SK-N-SH treated with all-trans-retinoic acid at 6 μM for 48 hours (cell line): ENCODE measurements around the gene RNU2-1.

ENCODE experiments used
- ARNTL ChIP-seq: fragments of 450-650 bp; formaldehyde crosslinking; IDR thresholded peaks from 2 replicates; pipeline ENCODE4 v1.5.0; 2020; ENCODE audit warnings: low read depth, mild to moderate bottlenecking, moderate library complexity, borderline replicate concordance
- BACH2 ChIP-seq: fragments of 250-450 bp; sonication (Bioruptor Pico); IDR thresholded peaks from 2 replicates; pipeline ENCODE4 v1.9.0; 2021; ENCODE audit warnings: mild to moderate bottlenecking, borderline replicate concordance
- CREB5 ChIP-seq: fragments of 250-450 bp; sonication (Bioruptor Pico); IDR thresholded peaks from 2 replicates; pipeline ENCODE4 v1.5.1; 2020; ENCODE audit warnings: low read depth, mild to moderate bottlenecking, moderate library complexity
- RARB ChIP-seq: fragments of 250-450 bp; sonication (Bioruptor Pico); IDR thresholded peaks from 2 replicates; pipeline ENCODE4 v1.8.0; 2021; ENCODE audit warnings: mild to moderate bottlenecking, moderate library complexity
- SNAI2 ChIP-seq: fragments of 250-450 bp; sonication (Bioruptor Pico); IDR thresholded peaks from 2 replicates; pipeline ENCODE4 v1.5.0; 2020; ENCODE audit warnings: mild to moderate bottlenecking, moderate library complexity
- TSHZ2 ChIP-seq: fragments of 250-450 bp; sonication (Bioruptor Pico); IDR thresholded peaks from 2 replicates; pipeline ENCODE4 v1.5.0; 2020; ENCODE audit warnings: mild to moderate bottlenecking, moderate library complexity
- ZFP3 ChIP-seq: fragments of 250-450 bp; sonication (Bioruptor Pico); IDR thresholded peaks from 2 replicates; pipeline ENCODE4 v1.5.0; 2020; ENCODE audit warnings: mild to moderate bottlenecking, moderate library complexity
- TF ChIP-seq, protein P1 (sequence below): fragments of 250-450 bp; sonication (Bioruptor Pico); IDR thresholded peaks from 2 replicates; pipeline ENCODE4 v1.8.0; 2021; ENCODE audit warnings: low read depth, mild to moderate bottlenecking, moderate library complexity, borderline replicate concordance

- TF ChIP-seq TSHZ2 (CRISPR knock-in tag): no peak
- no peak for TF ChIP-seq RARB (CRISPR knock-in tag)
- TF ChIP-seq, protein P1, sequence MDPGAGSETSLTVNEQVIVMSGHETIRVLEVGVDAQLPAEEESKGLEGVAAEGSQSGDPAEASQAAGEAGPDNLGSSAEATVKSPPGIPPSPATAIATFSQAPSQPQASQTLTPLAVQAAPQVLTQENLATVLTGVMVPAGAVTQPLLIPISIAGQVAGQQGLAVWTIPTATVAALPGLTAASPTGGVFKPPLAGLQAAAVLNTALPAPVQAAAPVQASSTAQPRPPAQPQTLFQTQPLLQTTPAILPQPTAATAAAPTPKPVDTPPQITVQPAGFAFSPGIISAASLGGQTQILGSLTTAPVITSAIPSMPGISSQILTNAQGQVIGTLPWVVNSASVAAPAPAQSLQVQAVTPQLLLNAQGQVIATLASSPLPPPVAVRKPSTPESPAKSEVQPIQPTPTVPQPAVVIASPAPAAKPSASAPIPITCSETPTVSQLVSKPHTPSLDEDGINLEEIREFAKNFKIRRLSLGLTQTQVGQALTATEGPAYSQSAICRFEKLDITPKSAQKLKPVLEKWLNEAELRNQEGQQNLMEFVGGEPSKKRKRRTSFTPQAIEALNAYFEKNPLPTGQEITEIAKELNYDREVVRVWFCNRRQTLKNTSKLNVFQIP: no peak
- no peak for TF ChIP-seq BACH2
- TF ChIP-seq ZFP3: no peak
- TF ChIP-seq SNAI2 (CRISPR knock-in tag): no peak
- TF ChIP-seq ARNTL (CRISPR knock-in tag): no peak
- TF ChIP-seq CREB5: no peak
Measured at GRCh38 chr17:43211123-43211479, 22.7 kb downstream of the RNU2-1 start.
